ENCODE results near the gene DNAAF2.

GRCh38 chr14:49615776-49616175, 19.3 kb downstream of the DNAAF2 start:
- TF ChIP-seq, protein P1, sequence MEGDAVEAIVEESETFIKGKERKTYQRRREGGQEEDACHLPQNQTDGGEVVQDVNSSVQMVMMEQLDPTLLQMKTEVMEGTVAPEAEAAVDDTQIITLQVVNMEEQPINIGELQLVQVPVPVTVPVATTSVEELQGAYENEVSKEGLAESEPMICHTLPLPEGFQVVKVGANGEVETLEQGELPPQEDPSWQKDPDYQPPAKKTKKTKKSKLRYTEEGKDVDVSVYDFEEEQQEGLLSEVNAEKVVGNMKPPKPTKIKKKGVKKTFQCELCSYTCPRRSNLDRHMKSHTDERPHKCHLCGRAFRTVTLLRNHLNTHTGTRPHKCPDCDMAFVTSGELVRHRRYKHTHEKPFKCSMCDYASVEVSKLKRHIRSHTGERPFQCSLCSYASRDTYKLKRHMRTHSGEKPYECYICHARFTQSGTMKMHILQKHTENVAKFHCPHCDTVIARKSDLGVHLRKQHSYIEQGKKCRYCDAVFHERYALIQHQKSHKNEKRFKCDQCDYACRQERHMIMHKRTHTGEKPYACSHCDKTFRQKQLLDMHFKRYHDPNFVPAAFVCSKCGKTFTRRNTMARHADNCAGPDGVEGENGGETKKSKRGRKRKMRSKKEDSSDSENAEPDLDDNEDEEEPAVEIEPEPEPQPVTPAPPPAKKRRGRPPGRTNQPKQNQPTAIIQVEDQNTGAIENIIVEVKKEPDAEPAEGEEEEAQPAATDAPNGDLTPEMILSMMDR (IDR thresholded peaks at IDR 0.05; ENCODE audit: low read depth, low read length, missing input control) = no peak
- TF ChIP-seq JUND (IDR thresholded peaks at IDR 0.05) = no peak
- TF ChIP-seq, protein P2, sequence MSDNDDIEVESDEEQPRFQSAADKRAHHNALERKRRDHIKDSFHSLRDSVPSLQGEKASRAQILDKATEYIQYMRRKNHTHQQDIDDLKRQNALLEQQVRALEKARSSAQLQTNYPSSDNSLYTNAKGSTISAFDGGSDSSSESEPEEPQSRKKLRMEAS (IDR thresholded peaks at IDR 0.05) = no peak
- TF ChIP-seq RXRA (IDR thresholded peaks at IDR 0.05) = no peak
- TF ChIP-seq, protein P3, sequence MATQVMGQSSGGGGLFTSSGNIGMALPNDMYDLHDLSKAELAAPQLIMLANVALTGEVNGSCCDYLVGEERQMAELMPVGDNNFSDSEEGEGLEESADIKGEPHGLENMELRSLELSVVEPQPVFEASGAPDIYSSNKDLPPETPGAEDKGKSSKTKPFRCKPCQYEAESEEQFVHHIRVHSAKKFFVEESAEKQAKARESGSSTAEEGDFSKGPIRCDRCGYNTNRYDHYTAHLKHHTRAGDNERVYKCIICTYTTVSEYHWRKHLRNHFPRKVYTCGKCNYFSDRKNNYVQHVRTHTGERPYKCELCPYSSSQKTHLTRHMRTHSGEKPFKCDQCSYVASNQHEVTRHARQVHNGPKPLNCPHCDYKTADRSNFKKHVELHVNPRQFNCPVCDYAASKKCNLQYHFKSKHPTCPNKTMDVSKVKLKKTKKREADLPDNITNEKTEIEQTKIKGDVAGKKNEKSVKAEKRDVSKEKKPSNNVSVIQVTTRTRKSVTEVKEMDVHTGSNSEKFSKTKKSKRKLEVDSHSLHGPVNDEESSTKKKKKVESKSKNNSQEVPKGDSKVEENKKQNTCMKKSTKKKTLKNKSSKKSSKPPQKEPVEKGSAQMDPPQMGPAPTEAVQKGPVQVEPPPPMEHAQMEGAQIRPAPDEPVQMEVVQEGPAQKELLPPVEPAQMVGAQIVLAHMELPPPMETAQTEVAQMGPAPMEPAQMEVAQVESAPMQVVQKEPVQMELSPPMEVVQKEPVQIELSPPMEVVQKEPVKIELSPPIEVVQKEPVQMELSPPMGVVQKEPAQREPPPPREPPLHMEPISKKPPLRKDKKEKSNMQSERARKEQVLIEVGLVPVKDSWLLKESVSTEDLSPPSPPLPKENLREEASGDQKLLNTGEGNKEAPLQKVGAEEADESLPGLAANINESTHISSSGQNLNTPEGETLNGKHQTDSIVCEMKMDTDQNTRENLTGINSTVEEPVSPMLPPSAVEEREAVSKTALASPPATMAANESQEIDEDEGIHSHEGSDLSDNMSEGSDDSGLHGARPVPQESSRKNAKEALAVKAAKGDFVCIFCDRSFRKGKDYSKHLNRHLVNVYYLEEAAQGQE (IDR thresholded peaks at IDR 0.05) = no peak
- TF ChIP-seq TAF1 (conservative IDR thresholded peaks at IDR 0.05) = no peak
- no peak for TF ChIP-seq GABPA (IDR thresholded peaks at IDR 0.05 in 1 of 2, conservative IDR thresholded peaks at IDR 0.05 in 1 of 2)
- no peak for TF ChIP-seq SP1 (IDR thresholded peaks at IDR 0.05)
- TF ChIP-seq ZBTB33 (IDR thresholded peaks at IDR 0.05) = no peak
- no peak for TF ChIP-seq RAD21 (IDR thresholded peaks at IDR 0.05)
- no peak for TF ChIP-seq HNF4G (IDR thresholded peaks at IDR 0.05)

Data from liver (tissue), 3 donors.